K562 (cell line): Measurements from ENCODE around the gene ACKR1. TPM values are rescaled to one million over a fixed set of nuclear protein-coding genes. Genes with fewer than 3 reads are reported as not detected.

Experiments
- ATAC-seq: fragments of 200-7000 bp; cut with Tn5 transposase; 3 replicates; pipeline ENCODE4 v1.9.1; 2020; ENCODE audit warnings: moderate library complexity
- BruUV-seq: library from RNA; stranded (reverse); fragments of 400-500 nt; replicated peaks from 2 replicates; lab custom pipeline; 2021; lab: Mats Ljungman, UMichigan
- CTCF ChIA-PET: fragments of 300-600 bp; formaldehyde crosslinking; extraction: SDS; loops from one replicate; lab custom pipeline; 2021; ENCODE audit warnings: low intra/inter-chr PET ratio; lab: Yijun Ruan, JAX
- POLR2A ChIA-PET: fragments of 300-600, 350-650 bp; sonication (Branson Sonifier 250); formaldehyde crosslinking; extraction: SDS; loops from one replicate; lab custom pipeline; 2021; ENCODE audit warnings: antibody characterized with exemption, inconsistent platforms; lab: Yijun Ruan, JAX
- DNase-seq, 4 experiments: peaks; one replicate each; pipeline versions ENCODE4 v3.0.0 to v3.0.0-alpha.2; 2011 to 2018; ENCODE audit warnings: low spot score in 3 of 4, mixed read lengths in 3 of 4; ENCODE audit errors: extremely low read depth in 1 of 4
- FAIRE-seq: peaks from 2 replicates; lab custom pipeline; 2011; peaks lifted over from hg19 to GRCh38; lab: Jason Lieb, UNC
- H2AFZ ChIP-seq: 2 replicates; pipeline ENCODE4 v1.6.0; 2011; ENCODE audit warnings: low read depth, low read length, control low read depth, inconsistent platforms
- H3K27ac ChIP-seq: fragments of 200-600 bp; 3 replicates; pipeline ENCODE4 v1.8.0; 2011; ENCODE audit warnings: low read depth, mild to moderate bottlenecking, control low read depth, inconsistent platforms, low read length, moderate library complexity, mixed read lengths; ENCODE audit errors: extremely low read depth
- H3K27me3 ChIP-seq, 2 experiments: fragments of 300-600 bp in 1 of 2; 2 replicates in 1 of 2; 3 replicates in 1 of 2; pipeline versions ENCODE4 v1.6.0 to v1.8.0; 2011; ENCODE audit warnings: inconsistent platforms in 2 of 2, low read length in 2 of 2, mild to moderate bottlenecking in 1 of 2, mixed read lengths in 1 of 2, moderate library complexity in 1 of 2; ENCODE audit not compliant: control insufficient read depth in 2 of 2, insufficient read depth in 2 of 2
- H3K36me3 ChIP-seq: fragments of 300-600 bp; 3 replicates; pipeline ENCODE4 v1.8.0; 2011; ENCODE audit warnings: mild to moderate bottlenecking, low read length, inconsistent platforms; ENCODE audit not compliant: control insufficient read depth, insufficient read depth
- H3K4me1 ChIP-seq, 2 experiments: fragments of 200-600 bp in 1 of 2; replicated peaks in 1 of 2; 2 replicates in 1 of 2; 3 replicates in 1 of 2; pipeline versions ENCODE4 v1.5.1 to v1.8.0; 2011; ENCODE audit warnings: inconsistent platforms in 2 of 2, low read length in 2 of 2, mild to moderate bottlenecking in 1 of 2, mixed read lengths in 1 of 2, moderate library complexity in 1 of 2; ENCODE audit not compliant: control insufficient read depth in 2 of 2, insufficient read depth in 2 of 2
- H3K4me2 ChIP-seq: 2 replicates; pipeline ENCODE4 v1.6.1; 2011; ENCODE audit warnings: low read length, control low read depth, inconsistent platforms, mixed read lengths; ENCODE audit not compliant: insufficient read depth
- H3K4me3 ChIP-seq: fragments of 200-600 bp; sonication (generic), shearing (Covaris generic); 2 replicates; pipeline ENCODE4 v1.5.1; 2016; ENCODE audit warnings: control low read depth, inconsistent platforms
- H3K79me2 ChIP-seq: fragments of 200-600 bp; 3 replicates; pipeline ENCODE4 v1.8.0; 2011; ENCODE audit warnings: low read length, inconsistent platforms; ENCODE audit not compliant: control insufficient read depth, insufficient read depth
- H3K9ac ChIP-seq, 2 experiments: 2 replicates each; pipeline versions ENCODE4 v1.6.0 to v1.6.1; 2011; ENCODE audit warnings: low read depth in 2 of 2, low read length in 2 of 2, control low read depth in 1 of 2, inconsistent platforms in 1 of 2, mild to moderate bottlenecking in 1 of 2, mixed read lengths in 1 of 2; ENCODE audit not compliant: insufficient read depth in 1 of 2
- H3K9me1 ChIP-seq: one replicate; pipeline ENCODE4 v1.6.0; 2011; ENCODE audit warnings: inconsistent platforms, mild to moderate bottlenecking, low read length, moderate library complexity; ENCODE audit not compliant: control insufficient read depth, insufficient read depth
- H3K9me3 ChIP-seq: replicated peaks from 2 replicates; pipeline ENCODE4 v1.5.1; 2011; ENCODE audit warnings: low read depth, low read length, inconsistent platforms; ENCODE audit not compliant: control insufficient read depth, insufficient read depth
- H4K20me1 ChIP-seq: replicated peaks from 2 replicates; pipeline ENCODE4 v1.6.1; 2011; ENCODE audit warnings: low read length, inconsistent platforms, mixed read lengths; ENCODE audit not compliant: control insufficient read depth, insufficient read depth
- CBX5 ChIP-seq: IDR thresholded peaks from 2 replicates; pipeline ENCODE4 v1.6.1; 2014; ENCODE audit warnings: low read depth, borderline replicate concordance
- KAT2B ChIP-seq: IDR thresholded peaks from one replicate; pipeline ENCODE4 v1.6.1; 2012; ENCODE audit warnings: low read depth, mild to moderate bottlenecking, control low read depth, inconsistent platforms, low read length, moderate library complexity
- SIN3B ChIP-seq: fragments of 450-650 bp; IDR thresholded peaks from 2 replicates; pipeline ENCODE4 v1.6.1; 2017; ENCODE audit warnings: low read depth, mild to moderate bottlenecking, moderate library complexity
- TEAD2 ChIP-seq: fragments of 450-650 bp; IDR thresholded peaks from 2 replicates; pipeline ENCODE4 v1.6.1; 2016; ENCODE audit warnings: missing genetic modification characterization, control low read depth, missing compliant biosample characterization
- WGBS: fragments of 100-300 bp; shearing (Covaris generic); methylation state at CpG from one replicate; pipeline ENCODE4 v1.1.6; 2016; ENCODE audit warnings: low coverage, mixed read lengths; ENCODE audit not compliant: insufficient coverage; ENCODE audit errors: missing lambda C conversion rate; 5-methylcytosine and 5-hydroxymethylcytosine counted together
- in situ Hi-C: fragments of 300-500 bp; cut with MboI; formaldehyde crosslinking; loops from 4 replicates; pipeline ENCODE4 v1.15.0; 2018; ENCODE audit warnings: inconsistent platforms, mixed read lengths
- intact Hi-C: fragments of 100-400 bp; cut with micrococcal nuclease; formaldehyde crosslinking; loops from 2 replicates; pipeline ENCODE4 v1.14.2; 2022
- polyA plus RNA-seq, 8 experiments: library from polyadenylated mRNA; depleted of rRNA in 4 of 8; stranded (reverse) in 5 of 8; unstranded in 3 of 8; fragments of >200 nt; fragmentation: Nextera tagmentation in 2 of 8; fragmentation: Illumina TruSeq in 1 of 8; extraction: Ambion mirVana in 2 of 8; extraction: Trizol in 1 of 8; gene quantifications; 2 replicates each; pipeline versions ENCODE4 v1.2.1 to v1.2.3, GENCODE V29; 2011 to 2014; ENCODE audit warnings: inconsistent platforms in 1 of 8, missing spikeins in 1 of 8
- total RNA-seq, 7 experiments: library from RNA; depleted of rRNA in 6 of 7; stranded (reverse); fragments of >200 nt in 6 of 7; fragmentation: Illumina TruSeq in 2 of 7; extraction: Trizol in 2 of 7; gene quantifications; 2 replicates each; pipeline versions ENCODE4 v1.2.1 to v1.2.3, GENCODE V29; 2011 to 2021; ENCODE audit warnings: low replicate concordance in 1 of 7
- TF ChIP-seq, protein P1 (sequence below): sonication (generic); formaldehyde crosslinking; IDR thresholded peaks from 2 replicates; pipeline ENCODE4 v1.8.0; 2022; ENCODE audit warnings: mild to moderate bottlenecking, missing genetic modification reagents, borderline replicate concordance
- TF ChIP-seq, protein P2 (sequence below), 2 experiments: fragments of 150-350 bp in 1 of 2; IDR thresholded peaks; 2 replicates each; pipeline ENCODE4 v1.6.1; 2012 to 2016; ENCODE audit warnings: low read depth in 2 of 2, low read length in 2 of 2, mild to moderate bottlenecking in 1 of 2, moderate library complexity in 1 of 2

The ACKR1 gene
- total and polyA plus RNA-seq, 9 of the 15 experiments (the other 6 are each of a cell fraction or from before 2014, with no cell fraction given) = 0.07 to 0.64 (median 0.18) TPM

DNA sequence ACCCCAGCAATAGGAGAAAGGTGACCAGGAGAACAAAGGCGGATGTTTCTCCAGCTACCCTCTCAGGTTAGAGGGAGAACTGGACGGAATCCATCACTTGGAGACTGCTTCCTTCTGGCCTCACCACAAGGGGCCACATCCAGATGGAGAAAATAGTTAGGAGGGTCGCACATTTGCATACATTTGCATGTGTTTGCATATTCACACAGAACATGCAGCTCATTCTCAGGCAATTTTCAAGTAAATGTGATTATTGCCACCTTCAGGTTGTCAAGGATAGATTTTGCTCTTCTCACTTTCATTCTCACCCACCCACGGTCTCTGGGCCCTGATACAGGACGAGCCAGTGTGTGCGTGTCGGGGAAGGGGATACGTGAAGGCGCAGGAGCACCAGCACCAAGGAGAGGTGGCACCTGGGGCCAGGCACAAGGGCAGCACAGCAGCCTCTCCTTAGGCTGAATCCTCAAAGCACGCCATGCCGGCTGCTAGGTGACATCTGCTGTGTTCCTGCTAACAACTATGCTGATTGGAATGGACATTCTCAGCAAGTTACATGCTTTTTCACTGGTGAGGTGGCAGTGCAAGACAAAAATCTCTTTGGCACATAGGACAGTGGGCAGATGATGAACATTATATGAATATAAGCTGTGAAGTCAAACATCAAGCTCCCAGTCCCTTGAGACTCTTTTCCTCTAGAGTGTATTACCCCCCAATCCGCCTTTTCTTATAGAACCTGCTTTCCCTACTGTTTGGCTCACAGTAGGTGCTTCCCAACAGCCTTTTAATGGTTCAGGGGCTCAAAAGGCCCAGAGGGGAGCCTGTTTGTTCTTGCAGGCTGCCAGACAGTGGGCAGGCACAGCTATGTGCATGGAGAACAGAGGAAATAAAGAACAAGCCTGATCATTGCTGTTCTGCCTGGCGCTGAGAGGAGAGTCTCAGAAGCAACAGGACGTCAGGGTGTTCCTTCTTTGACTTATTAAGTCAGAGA, 14.3 kb downstream of the ACKR1 start:
- no peak for FAIRE-seq
- Histone ChIP-seq H2AFZ (no peak overlapping the region), H3K79me2 (no peaks in the 10 kb centered on the region), H3K27ac (no peak overlapping the region), H3K4me2 (no peak overlapping the region), H3K4me1 (no peaks in the 10 kb centered on the region), H3K9me3 (no peaks in the 10 kb centered on the region), H4K20me1 (no peaks in the 10 kb centered on the region), H3K27me3 (peaks cover 4 to 12% of the 10 kb centered on the region in 2 experiments; a peak in 2 of 5 replicates), H3K9ac (no peak overlapping the region; a peak in 1 of 4 replicates), H3K4me3 (no peak overlapping the region)
- ATAC-seq = no peak
- POLR2A ChIA-PET = no interaction called here
- in situ Hi-C loops = loop anchor here (10.0 kb wide), 1 partner anchor 84 kb away; no protein-coding TSS in a partner anchor
- intact Hi-C loops = loop anchor here (10.0 kb wide), 1 partner anchor 576 kb away; no protein-coding TSS in a partner anchor
- BruUV-seq = no TSS peak
- TF ChIP-seq, protein P1, sequence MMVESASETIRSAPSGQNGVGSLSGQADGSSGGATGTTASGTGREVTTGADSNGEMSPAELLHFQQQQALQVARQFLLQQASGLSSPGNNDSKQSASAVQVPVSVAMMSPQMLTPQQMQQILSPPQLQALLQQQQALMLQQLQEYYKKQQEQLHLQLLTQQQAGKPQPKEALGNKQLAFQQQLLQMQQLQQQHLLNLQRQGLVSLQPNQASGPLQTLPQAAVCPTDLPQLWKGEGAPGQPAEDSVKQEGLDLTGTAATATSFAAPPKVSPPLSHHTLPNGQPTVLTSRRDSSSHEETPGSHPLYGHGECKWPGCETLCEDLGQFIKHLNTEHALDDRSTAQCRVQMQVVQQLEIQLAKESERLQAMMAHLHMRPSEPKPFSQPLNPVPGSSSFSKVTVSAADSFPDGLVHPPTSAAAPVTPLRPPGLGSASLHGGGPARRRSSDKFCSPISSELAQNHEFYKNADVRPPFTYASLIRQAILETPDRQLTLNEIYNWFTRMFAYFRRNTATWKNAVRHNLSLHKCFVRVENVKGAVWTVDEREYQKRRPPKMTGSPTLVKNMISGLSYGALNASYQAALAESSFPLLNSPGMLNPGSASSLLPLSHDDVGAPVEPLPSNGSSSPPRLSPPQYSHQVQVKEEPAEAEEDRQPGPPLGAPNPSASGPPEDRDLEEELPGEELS (CRISPR knock-in tag) = no peak
- TF ChIP-seq TEAD2 (no peak), KAT2B (no peak), CBX5 (no peak), SIN3B (no peak)
- TF ChIP-seq, protein P2, sequence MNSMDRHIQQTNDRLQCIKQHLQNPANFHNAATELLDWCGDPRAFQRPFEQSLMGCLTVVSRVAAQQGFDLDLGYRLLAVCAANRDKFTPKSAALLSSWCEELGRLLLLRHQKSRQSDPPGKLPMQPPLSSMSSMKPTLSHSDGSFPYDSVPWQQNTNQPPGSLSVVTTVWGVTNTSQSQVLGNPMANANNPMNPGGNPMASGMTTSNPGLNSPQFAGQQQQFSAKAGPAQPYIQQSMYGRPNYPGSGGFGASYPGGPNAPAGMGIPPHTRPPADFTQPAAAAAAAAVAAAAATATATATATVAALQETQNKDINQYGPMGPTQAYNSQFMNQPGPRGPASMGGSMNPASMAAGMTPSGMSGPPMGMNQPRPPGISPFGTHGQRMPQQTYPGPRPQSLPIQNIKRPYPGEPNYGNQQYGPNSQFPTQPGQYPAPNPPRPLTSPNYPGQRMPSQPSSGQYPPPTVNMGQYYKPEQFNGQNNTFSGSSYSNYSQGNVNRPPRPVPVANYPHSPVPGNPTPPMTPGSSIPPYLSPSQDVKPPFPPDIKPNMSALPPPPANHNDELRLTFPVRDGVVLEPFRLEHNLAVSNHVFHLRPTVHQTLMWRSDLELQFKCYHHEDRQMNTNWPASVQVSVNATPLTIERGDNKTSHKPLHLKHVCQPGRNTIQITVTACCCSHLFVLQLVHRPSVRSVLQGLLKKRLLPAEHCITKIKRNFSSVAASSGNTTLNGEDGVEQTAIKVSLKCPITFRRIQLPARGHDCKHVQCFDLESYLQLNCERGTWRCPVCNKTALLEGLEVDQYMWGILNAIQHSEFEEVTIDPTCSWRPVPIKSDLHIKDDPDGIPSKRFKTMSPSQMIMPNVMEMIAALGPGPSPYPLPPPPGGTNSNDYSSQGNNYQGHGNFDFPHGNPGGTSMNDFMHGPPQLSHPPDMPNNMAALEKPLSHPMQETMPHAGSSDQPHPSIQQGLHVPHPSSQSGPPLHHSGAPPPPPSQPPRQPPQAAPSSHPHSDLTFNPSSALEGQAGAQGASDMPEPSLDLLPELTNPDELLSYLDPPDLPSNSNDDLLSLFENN (IDR thresholded peaks at IDR 0.05; ENCODE audit: low read depth in 2 of 2, low read length in 2 of 2) = no peak
- TF ChIP-seq, all 486 proteins: peak for 0
- H3K36me3 ChIP-seq = no peaks in the 10 kb centered on the region
- no peak for DNase-seq
- H3K9me1 ChIP-seq = no peaks in the 10 kb centered on the region
- 14% methylated on average over 14 of the region's 14 CpGs for WGBS
- CTCF ChIA-PET = no interaction called here
